ENCODE results near the gene ATG5. TPM values are rescaled to one million over a fixed set of nuclear protein-coding genes. Genes with fewer than 3 reads are reported as not detected.

ATG5 gene
- polyA plus RNA-seq, 1 of the 3 experiments (the other 2 are of a cell fraction) = 15.5 TPM

GRCh38 chr6:106214531-106214930 is 111.0 kb downstream of the ATG5 start:
- Histone ChIP-seq H3K4me1 (ENCODE audit: control insufficient read depth in 1 of 2, insufficient read depth in 2 of 2, low read depth in 1 of 2, low read length in 1 of 2) (no peaks in the 10 kb centered on the region; a peak in 1 of 4 replicates), H3K9ac (no peak overlapping the region), H3K27ac (ENCODE audit: low read depth in 2 of 2, low read length in 1 of 2) (no peak overlapping the region), H3K4me2 (no peak overlapping the region), H3F3A (replicated peaks; ENCODE audit: insufficient read depth) (no peaks in the 10 kb centered on the region), H3K9me3 (no peaks in the 10 kb centered on the region), H3K79me2 (ENCODE audit: insufficient read depth) (peaks cover 25% of the 10 kb centered on the region; the same call in 1 of the 2 replicates), H3K27me3 (ENCODE audit: insufficient read depth) (no peaks in the 10 kb centered on the region), H4K20me1 (ENCODE audit: insufficient read depth) (no peaks in the 10 kb centered on the region), H3K36me3 (replicated peaks in 1 of 2; ENCODE audit: control insufficient read depth in 1 of 2, insufficient read depth in 2 of 2, low read length in 1 of 2) (peaks cover 0 to 8% of the 10 kb centered on the region in 2 experiments), H3K9me2 (no peaks in the 10 kb centered on the region), H2AFZ (ENCODE audit: low read depth) (no peak overlapping the region), H3K4me3 (ENCODE audit: low read depth in 2 of 2, low read length in 1 of 2) (no peak overlapping the region)
- WGBS (ENCODE audit: low lambda C conversion rate) = 94% methylated on average over 4 of the region's 4 CpGs
- TF ChIP-seq RFX5 (IDR thresholded peaks at IDR 0.05; ENCODE audit: low read length) (no peak), SMC3 (IDR thresholded peaks at IDR 0.05; ENCODE audit: low read depth, low read length) (no peak), JUND (IDR thresholded peaks at IDR 0.05) (no peak), USF1 (IDR thresholded peaks at IDR 0.05; ENCODE audit: borderline replicate concordance, low read depth) (no peak), TCF12 (IDR thresholded peaks at IDR 0.05) (no peak), MXI1 (IDR thresholded peaks at IDR 0.05; ENCODE audit: low read depth, low read length) (no peak), FOXJ3 (CRISPR knock-in tag; IDR thresholded peaks at IDR 0.05) (no peak), RXRA (IDR thresholded peaks at IDR 0.05; ENCODE audit: borderline replicate concordance, low read depth) (no peak), POLR2AphosphoS5 (IDR thresholded peaks at IDR 0.05; ENCODE audit: low read depth, low read length) (no peak), EP300 (IDR thresholded peaks at IDR 0.05; ENCODE audit: borderline replicate concordance in 1 of 2, low read depth in 1 of 2, low read length in 1 of 2) (no peak), MAX (IDR thresholded peaks at IDR 0.05; ENCODE audit: low read depth) (no peak), ELF1 (IDR thresholded peaks at IDR 0.05) (no peak), FOSL2 (IDR thresholded peaks at IDR 0.05; ENCODE audit: borderline replicate concordance, low read depth) (no peak), CTCF (IDR thresholded peaks at IDR 0.05) (no peak), TEAD4 (IDR thresholded peaks at IDR 0.05; ENCODE audit: borderline replicate concordance, insufficient read depth) (no peak), IRF3 (IDR thresholded peaks at IDR 0.05; ENCODE audit: low read depth, low read length) (no peak), USF2 (IDR thresholded peaks at IDR 0.05; ENCODE audit: borderline replicate concordance, low read depth, low read length) (no peak), RAD21 (IDR thresholded peaks at IDR 0.05; ENCODE audit: low read length) (no peak)
- POLR2A ChIA-PET = no interaction called here
- CTCF ChIA-PET = interaction anchor here (5.0 kb wide), 1 partner anchor 8 kb away, joined by 40 read pairs; no protein-coding TSS in a partner anchor
- no peak for DNase-seq

Measured in SK-N-SH (cell line).